IPS-18a (cell line): ENCODE results near the gene SPATA31E1.
"Not testable (repeated sequence)": the region's sequence is repeated elsewhere in the genome, so short reads cannot be mapped to it uniquely, and the experiment has no call there.

Source experiments
- H3K27ac ChIP-seq: one replicate; pipeline ENCODE4 v1.5.1; 2013; ENCODE audit warnings: low read length
- H3K27me3 ChIP-seq: one replicate; pipeline ENCODE4 v1.6.1; 2013; ENCODE audit warnings: mild to moderate bottlenecking, low read length; ENCODE audit not compliant: control insufficient read depth, insufficient read depth
- H3K36me3 ChIP-seq: one replicate; pipeline ENCODE4 v1.6.1; 2013; ENCODE audit warnings: low read depth, low read length; ENCODE audit not compliant: control insufficient read depth
- H3K4me1 ChIP-seq: one replicate; pipeline ENCODE4 v1.6.1; 2013; ENCODE audit warnings: low read depth, low read length; ENCODE audit not compliant: control insufficient read depth
- H3K4me3 ChIP-seq: one replicate; pipeline ENCODE4 v1.5.1; 2013; ENCODE audit warnings: low read length
- H3K9ac ChIP-seq: one replicate; pipeline ENCODE4 v1.6.1; 2013; ENCODE audit warnings: mild to moderate bottlenecking, low read length, moderate library complexity
- H3K9me3 ChIP-seq: one replicate; pipeline ENCODE4 v1.6.1; 2013; ENCODE audit warnings: low read depth, low read length; ENCODE audit not compliant: control insufficient read depth

Gene SPATA31E1

GRCh38 chr9:87938336-87938735, 55.7 kb downstream of the SPATA31E1 start:
- not testable (repeated sequence) for H3K27me3 ChIP-seq, H3K4me3 ChIP-seq, H3K27ac ChIP-seq, H3K9me3 ChIP-seq, H3K4me1 ChIP-seq, H3K9ac ChIP-seq, H3K36me3 ChIP-seq
